Measurements from ENCODE around the gene SLC37A2. TPM values are rescaled to one million over a fixed set of nuclear protein-coding genes. Genes with fewer than 3 reads are reported as not detected.

Gene SLC37A2
- total and polyA plus RNA-seq, 2 of the 4 experiments (the other 2 are of a cell fraction) = 0.72 to 1.1 TPM

- DNase-seq (no peak), ATAC-seq (ENCODE audit: low read depth) (no peak)
- no peak overlapping the region for H3K27ac ChIP-seq (ENCODE audit: insufficient read depth, low read length)
- H3K4me3 ChIP-seq (ENCODE audit: insufficient read depth, low read depth, low read length) = no peak overlapping the region
- no peak overlapping the region for H2AK9ac ChIP-seq (replicated peaks; ENCODE audit: low read depth, low read length, poor library complexity)
- no peak overlapping the region for H2BK15ac ChIP-seq (ENCODE audit: low read depth, low read length)
- intact Hi-C loops (cut with micrococcal nuclease) (no loop called here), dilution Hi-C loops (cut with HindIII; ENCODE audit: low sequenced_read_pairs, unreplicated experiment) (no loop called here), in situ Hi-C loops (cut with MboI; ENCODE audit: low sequenced_read_pairs) (no loop called here)
- H2AK5ac ChIP-seq (ENCODE audit: low read depth, low read length) = no peak overlapping the region
- TF ChIP-seq RCOR1 (IDR thresholded peaks at IDR 0.05; ENCODE audit: insufficient replicate concordance, low read length) (no peak), POLR2A (IDR thresholded peaks at IDR 0.05; ENCODE audit: low read depth, low read length) (no peak)
- no TSS peak for BruUV-seq (replicated peaks)
- peaks cover 0 to 9% of the 10 kb centered on the region in 2 experiments; a peak in 1 of 4 replicates for H3K79me1 ChIP-seq (ENCODE audit: low read depth in 1 of 2, low read length in 2 of 2)
- H3K56ac ChIP-seq (ENCODE audit: extremely low read depth, insufficient read depth, low read length) = no peak overlapping the region
- H3K9ac ChIP-seq (ENCODE audit: low read depth, low read length) = no peak overlapping the region
- H3K4me1 ChIP-seq (ENCODE audit: control insufficient read depth, insufficient read depth, low read length) = peaks cover 2% of the 10 kb centered on the region; the same call in 1 of the 2 replicates
- H2BK120ac ChIP-seq (ENCODE audit: low read depth, low read length) = no peak overlapping the region
- no peak overlapping the region for H3K4me2 ChIP-seq (ENCODE audit: low read depth, low read length)
- whole genome bisulfite sequencing, 2 experiments (ENCODE audit: extremely low coverage in 2 of 2, insufficient read length in 1 of 2) = 95% methylated on average over 4 of the region's 19 CpGs; no CpG with 5 or more reads in 1 of the 2 experiments
- H3K36me3 ChIP-seq (ENCODE audit: control insufficient read depth, insufficient read depth, low read length) = peaks cover 11% of the 10 kb centered on the region
- H4K5ac ChIP-seq (ENCODE audit: low read depth, low read length) = no peak overlapping the region
- H3K27me3 ChIP-seq (ENCODE audit: control insufficient read depth, insufficient read depth, low read length) = no peaks in the 10 kb centered on the region
- H3K9me3 ChIP-seq (ENCODE audit: control insufficient read depth, insufficient read depth, low read length) = no peaks in the 10 kb centered on the region
- H4K91ac ChIP-seq (ENCODE audit: insufficient read depth, low read depth, low read length) = no peak overlapping the region
- CTCF ChIA-PET = no interaction called here
- no peak overlapping the region for H2AFZ ChIP-seq (replicated peaks; ENCODE audit: low read length, poor library complexity)
- no peak overlapping the region for H3K4ac ChIP-seq (ENCODE audit: low read depth, low read length)
- no peak overlapping the region for H3K23ac ChIP-seq (ENCODE audit: low read depth, low read length)
- H3K14ac ChIP-seq (replicated peaks; ENCODE audit: low read depth, low read length) = no peak overlapping the region
- no peak overlapping the region for H4K8ac ChIP-seq (ENCODE audit: low read depth in 2 of 2, low read length in 2 of 2)
- no peak overlapping the region for H2BK20ac ChIP-seq (ENCODE audit: low read depth, low read length)
- POLR2A ChIA-PET (ENCODE audit: unreplicated experiment) = no interaction called here
- H4K20me1 ChIP-seq (ENCODE audit: insufficient read depth, low read length) = no peaks in the 10 kb centered on the region
- H2BK5ac ChIP-seq (ENCODE audit: low read depth, low read length, poor library complexity, severe bottlenecking) = no peak overlapping the region
- H3K9me1 ChIP-seq (ENCODE audit: insufficient read depth, low read length) = no peaks in the 10 kb centered on the region
- H3K18ac ChIP-seq (ENCODE audit: low read depth, low read length) = no peak overlapping the region
These were observed 38.9 kb downstream of the SLC37A2 start for GRCh38 chr11:125102025-125102424.

Measured in IMR-90 (cell line).